Renal pelvis (tissue), 12 donors: Measurements from ENCODE around the gene CD207. TPM values are rescaled to one million over a fixed set of nuclear protein-coding genes. Genes with fewer than 3 reads are reported as not detected.
"Not testable (repeated sequence)": the region's sequence is repeated elsewhere in the genome, so short reads cannot be mapped to it uniquely, and the experiment has no call there.

Experiments used
- DNase-seq: peaks from one replicate; pipeline ENCODE4 v3.0.0-alpha.2; 2013
- long read RNA-seq, 16 experiments: transcript quantifications; one replicate each; lab custom pipeline, GENCODE V29; 2026
- polyA plus RNA-seq, 3 donors: library from polyadenylated mRNA; unstranded; fragments of 120-200 nt; gene quantifications; one replicate each; pipeline ENCODE4 v1.2.1, GENCODE V29; 2013; ENCODE audit not compliant: insufficient read length in 3 of 3

Gene CD207
- polyA plus RNA-seq: not detected
- long read RNA-seq, donor 1: 0 reads
- long read RNA-seq, donor 2: 0 reads
- long read RNA-seq, donor 3: 0 reads
- long read RNA-seq, donor 4: 0 reads
- long read RNA-seq, donor 5: 0 reads
- long read RNA-seq, donor 6: 0 reads
- long read RNA-seq, donor 7: 0 reads
- long read RNA-seq, donor 8: 0 reads
- long read RNA-seq, donor 9: 0 reads
- long read RNA-seq, donor 10: 0 reads
- long read RNA-seq, donor 11: 0 reads
- long read RNA-seq, donor 12, partial matches to known transcripts: 0 of 1 reads
- long read RNA-seq, donor 12, other reads (novel, unspliced or antisense): 0 of 1 reads
- long read RNA-seq, donor 13: 0 reads
- long read RNA-seq, donor 14: 0 reads
- long read RNA-seq, donor 15: 0 reads
- long read RNA-seq, donor 16: 0 reads

DNA sequence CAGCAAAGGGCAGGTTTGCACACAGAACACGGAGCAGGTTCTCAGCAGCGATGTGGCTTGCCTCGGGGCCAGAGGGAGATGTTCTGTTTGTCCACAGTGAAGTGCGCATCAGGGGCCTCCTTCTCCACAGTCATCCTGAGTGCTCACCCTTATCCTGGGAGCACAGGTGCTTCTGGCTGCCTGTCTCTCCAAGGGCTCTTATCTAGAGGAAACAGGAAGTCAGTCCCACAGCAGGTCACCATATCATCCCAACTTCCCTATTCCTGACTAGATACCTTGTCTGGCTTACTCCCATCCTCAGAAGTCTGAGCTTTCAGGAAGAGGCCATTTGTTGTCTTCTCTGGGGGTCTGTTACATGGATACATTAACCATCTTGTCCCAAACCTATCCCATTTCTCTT lies at the start of gene CD207:
Gene CD207, minus strand, starts transcription at position 174 of the 400 bp plus-strand sequence. Its CDS starts 40 bp downstream, at position 134.
- no peak for DNase-seq

DNA sequence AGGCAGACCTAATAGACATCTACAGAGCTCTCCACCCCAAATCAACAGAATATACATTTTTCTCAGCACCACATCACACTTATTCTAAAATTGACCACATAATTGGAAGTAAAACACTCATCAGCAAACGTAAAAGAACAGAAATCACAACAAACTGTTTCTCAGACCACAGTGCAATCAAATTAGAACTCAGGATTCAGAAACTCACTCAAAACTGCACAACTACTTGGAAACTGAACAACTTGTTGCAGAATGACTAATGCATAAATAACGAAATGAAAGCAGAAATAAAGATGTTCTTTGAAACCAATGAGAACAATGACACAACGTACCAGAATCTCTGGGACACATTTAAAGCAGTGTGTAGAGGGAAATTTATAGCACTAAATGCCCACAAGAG lies 42.9 kb upstream of the CD207 start:
- not testable (repeated sequence) for DNase-seq

DNA sequence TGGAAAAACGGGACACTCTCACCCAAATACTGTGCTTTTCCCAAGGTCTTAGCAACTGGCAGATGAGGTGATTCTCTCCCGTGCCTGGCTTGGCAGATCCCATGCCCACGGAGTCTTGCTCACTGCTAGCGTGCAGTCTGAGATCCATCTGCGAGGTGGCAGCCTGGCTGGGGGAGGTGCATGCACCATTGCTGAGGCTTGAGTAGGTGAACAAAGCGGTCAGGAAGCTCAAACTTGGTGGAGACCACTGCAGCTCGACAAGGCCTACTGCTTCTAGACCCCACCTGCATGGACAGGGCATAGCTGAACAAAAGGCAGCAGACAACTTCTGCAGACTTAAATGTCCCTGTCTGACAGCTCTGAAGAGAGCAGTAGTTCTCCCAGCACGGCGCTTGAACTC lies 40.5 kb upstream of the CD207 start:
- DNase-seq: not testable (repeated sequence)

DNA sequence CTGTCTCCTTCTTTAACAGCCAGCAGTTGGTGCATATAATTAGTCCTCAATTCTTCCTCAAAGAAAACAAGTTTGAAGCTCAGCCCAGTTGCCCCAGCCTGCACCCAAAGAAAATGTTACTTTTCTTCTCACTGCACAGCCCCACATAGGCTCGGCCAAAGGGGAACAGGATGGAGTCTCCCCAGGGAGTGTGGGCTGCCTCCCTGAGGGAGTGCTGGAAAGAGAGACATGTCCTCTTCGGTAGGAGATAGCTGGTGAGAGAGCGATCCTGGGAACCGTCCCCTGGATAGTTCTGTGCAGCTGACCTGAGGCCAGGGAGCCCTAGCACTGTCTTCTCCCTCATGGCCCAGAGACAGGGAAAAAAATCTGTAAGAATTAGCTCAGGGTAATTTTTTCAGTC lies 37.9 kb upstream of the CD207 start:
- DNase-seq: no peak

DNA sequence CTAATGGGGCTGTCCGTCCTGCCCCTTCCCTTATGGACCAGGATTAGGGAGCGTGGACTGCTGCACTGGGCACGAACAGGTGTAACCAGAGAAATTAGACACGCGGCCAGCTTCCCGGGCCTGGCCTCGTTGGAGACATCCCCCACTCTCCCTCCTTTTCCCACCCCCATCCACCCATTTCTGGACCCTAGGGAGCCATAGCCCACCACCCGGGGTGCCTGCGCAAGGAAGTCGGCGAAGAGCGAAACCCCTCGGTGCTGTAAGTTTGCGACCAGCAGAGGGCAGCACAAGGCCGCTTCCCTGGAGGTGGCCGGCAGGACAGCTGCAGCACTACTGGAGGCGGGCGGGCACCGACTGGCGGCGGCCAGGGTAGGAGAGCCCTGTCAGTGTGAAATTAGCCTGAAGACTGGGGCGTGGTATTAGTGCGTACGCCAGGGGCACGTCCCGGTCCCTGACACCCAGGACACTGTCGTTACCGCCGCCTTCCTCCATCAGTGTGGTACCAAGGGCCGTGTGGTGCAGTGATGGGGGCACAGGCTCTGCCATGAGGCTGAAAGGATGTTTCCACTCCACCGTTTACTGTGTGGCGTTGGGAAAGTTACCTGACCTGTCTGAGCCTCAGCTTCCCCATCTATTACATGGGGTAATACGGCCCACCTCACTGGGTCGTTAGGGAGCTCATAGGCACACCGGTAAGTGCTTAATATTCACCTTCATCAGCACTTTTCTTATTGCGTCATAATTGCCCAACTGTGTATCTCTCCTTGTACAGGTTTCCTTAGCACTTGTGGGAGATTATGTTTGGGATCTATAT lies 36.0 kb upstream of the CD207 start:
- DNase-seq: peak; percentile 75

DNA sequence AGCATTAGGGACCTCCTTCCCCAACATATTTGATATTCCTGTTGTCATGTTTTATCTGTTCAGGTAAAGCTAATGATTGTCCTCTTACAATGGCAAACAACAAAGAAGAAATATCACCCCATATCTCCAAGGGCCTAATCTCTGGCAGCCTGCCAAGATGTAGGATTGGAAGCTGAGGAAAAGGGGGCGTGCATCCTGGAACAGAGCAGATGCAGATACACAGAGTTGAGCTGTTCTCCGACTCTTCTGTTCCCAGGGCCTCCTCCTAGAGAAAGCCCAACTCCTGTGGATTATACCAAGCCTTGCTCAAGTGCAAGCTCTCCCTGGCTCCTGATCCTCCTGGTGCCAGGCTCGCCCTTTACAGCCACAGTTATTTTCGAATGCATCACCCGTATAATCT lies 35.2 kb upstream of the CD207 start:
- no peak for DNase-seq

DNA sequence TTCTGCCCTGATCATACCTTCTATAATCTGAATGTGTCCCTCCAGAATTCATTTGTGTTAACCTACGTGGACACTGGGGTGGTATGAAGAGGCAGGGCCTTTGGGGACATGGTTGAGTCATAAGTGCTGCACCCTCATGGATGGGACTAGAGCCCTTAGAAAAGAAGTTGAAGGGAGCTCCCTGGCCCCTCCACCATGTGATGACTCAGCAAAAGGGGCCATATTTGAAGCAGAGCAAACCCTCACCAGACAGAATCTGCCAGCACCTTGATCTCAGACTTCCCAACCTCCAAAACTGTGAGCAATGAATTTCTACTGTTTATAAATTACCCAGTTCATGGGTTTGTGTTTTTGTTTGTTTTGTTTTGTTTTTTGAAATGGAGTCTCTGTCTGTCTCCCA lies 33.4 kb upstream of the CD207 start:
- DNase-seq: no peak

DNA sequence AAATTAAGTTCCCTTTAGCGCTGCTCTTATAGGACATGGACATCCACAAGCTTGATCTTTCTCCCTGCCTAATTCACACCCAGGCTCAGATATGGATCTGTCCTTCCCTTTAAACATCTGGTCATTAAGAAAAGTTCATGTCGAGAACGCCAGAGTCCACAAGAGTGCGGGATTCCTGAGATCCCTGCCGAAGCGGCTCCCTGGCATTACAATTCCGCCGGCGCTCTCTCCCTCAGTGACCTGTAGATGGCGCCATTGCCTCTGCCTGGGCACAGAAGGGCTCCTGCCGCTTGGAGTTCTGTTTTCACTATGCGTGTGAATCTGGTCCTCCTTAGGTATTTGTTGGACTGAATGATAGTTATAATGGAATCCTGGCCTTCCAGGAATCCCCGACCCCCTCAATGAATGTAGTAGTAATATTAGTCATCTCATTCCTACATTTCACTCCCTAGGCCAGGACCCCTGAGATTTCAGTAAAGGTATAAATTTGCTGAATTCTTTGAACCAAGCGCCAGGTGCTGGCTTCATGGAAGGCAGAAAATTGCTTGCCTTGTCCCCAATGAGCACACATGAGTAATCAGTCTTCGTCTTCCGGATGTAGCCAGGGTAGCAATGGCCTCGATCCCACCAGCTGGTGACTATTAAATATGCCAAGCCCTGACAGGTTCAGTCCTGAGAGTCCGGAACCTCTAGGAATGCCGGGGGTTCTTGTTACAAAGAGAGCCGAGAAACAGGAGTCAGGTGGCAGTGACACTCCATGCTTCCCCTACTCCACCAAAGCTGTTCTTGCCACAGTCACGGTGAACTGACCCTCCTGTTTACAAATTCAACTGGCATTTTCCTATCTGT lies 26.4 kb upstream of the CD207 start:
- DNase-seq: peak; percentile 79

DNA sequence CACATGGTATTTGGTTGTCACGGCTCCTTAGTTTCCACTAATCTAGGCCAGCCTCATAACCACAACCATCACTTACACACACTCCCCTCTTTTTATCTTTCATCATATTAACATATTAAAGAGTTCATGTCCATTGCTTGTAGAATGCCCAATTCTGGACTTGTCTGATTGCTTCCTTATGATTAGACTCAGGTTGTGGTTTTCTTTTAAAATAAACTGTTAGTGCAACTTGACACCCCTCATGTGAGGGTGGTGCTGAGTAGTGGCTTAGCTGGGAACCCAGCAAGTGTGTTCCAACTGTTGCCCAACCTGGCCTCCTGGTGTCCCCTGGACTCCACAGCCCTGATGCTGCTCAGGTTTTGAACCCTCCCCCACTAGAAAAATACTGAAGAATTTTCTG lies 20.1 kb upstream of the CD207 start:
- no peak for DNase-seq

DNA sequence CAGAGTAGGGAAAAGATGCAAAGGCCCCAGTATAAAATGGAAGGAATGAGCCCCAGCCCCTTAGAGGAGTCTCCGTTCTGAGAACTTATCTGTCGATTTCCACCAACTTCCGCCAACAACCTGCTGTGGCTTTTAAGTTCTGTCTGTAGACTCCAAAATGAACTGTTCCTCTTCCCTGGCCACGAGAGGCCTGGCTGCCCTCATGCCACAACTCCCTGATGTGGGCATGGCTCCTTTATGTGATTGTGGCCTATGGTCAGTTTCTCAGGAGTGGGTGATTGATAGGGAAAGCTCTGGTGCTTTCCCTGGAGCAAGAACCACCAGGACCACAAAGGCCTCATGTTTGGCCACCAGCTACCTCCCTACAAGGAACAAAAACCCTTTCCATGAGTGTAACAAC lies 18.8 kb upstream of the CD207 start:
- DNase-seq: no peak

DNA sequence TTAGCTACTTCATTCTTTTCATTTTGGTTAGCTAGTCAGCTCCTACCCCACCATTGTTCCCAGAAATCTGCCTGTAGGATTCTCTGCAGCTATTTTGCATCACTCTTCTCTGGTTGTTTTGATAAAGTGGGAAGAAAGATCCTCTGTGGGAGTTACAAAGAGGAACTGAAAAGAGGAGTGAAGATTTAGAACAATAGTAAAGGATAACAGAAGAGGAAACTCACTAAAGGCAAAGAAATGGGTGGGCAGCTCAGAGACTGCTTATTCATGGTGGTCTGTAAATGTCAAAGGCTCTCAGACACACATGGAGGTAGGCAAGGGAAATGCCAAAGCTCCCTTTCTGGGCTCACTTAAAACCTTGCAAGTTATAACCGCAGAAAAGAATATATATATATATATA lies 17.2 kb upstream of the CD207 start:
- DNase-seq: no peak

DNA sequence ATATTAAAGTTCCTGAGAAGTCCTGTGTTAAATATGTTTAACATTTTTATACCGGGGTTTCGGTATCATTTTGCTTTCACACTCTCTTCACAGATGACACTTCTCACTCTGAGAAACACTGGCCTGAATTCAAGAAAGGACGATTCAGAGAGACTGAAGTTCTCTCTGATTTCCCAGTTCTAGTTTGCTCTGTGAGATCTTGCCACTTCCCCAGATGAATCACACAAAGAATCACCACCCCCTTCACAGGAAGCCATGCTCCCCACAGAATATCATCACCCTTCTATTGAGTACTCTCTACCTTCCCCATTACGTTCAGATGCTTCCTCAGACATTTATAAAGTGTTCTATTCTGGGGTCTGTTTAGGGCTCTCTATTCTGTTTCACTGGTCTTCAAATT lies 16.1 kb upstream of the CD207 start:
- DNase-seq: no peak

DNA sequence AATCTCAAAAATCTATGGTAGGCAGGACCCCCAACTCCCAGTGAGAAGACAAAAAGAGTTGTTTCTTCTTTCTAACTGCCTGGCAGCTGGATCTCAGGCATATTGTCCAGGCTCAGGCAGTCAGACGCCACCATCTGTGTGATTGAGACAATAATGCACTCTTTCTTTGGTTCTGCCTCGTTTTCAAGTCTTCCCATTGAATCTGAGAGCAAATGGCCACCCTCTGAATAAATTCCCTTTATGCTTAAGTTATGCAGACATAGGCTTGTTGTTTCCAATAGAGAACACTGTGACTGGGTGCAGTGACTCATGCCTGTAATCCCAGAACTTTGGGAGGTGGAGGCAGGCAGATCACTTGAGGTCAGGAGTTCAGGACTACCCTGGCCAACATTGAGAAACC lies 15.3 kb upstream of the CD207 start:
- no peak for DNase-seq

DNA sequence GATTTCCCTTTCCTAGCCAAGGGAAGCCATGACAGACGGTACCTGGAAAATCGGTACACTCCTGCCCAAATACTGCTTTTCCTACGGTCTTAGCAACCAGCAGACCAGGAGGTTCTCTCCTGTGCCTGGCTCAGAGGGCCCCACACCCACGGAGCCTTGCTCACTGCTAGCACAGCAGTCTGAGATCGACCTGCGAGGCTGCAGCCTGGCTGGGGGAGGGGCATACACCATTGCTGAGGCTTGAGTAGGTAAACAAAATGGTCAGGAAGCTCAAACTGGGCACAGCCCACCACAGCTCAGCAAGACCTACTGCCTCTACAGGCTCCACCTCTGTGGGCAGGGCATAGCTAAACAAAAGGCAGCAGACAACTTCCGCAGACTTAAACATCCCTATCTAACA lies 6.8 kb upstream of the CD207 start:
- DNase-seq: no peak

DNA sequence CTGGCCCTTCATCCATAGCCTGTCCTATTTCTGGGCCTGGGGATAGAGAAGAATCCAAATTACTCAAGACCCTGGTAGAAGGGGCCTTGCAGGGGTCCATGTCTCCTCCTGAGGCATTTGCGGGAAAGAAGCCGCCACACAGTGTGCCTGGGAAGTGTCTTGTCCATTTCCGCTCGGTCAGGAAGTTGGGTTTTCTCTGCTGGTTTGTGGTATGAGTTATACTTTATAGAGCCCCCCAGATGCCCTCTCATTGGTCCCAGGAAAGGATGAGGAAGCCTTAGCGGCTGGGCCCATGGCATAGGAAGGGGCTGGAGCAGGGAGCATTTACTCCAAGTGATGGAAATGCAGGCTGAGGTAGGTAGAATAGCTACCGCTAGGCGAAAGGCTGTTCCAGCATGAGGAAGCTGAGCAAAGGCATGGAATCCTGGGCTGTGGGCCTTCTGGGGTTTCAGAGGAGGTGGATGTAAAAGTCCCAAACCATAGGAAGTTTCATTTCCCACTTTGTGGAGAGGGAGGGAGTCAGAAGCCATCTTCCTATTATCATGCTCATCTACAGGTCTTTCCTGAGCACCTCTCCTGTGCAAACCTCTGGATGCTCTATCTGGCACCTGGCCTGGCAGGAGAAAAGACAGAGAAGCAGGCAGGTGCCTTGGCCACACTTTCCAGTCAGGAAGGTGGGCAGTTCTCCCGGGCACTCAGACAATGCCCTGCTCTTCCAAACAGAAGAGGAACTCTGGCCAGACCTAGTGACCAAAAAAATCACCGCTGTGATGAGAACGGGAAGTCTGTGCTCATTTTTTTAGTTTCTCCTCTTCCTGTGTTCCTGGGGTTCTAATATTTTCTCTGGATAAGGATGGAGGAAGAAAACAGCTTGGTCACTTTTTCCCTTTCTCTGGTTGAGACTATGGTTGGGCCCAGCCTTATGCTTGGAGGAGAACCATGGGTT lies 2.6 kb upstream of the CD207 start:
- DNase-seq: no peak

DNA sequence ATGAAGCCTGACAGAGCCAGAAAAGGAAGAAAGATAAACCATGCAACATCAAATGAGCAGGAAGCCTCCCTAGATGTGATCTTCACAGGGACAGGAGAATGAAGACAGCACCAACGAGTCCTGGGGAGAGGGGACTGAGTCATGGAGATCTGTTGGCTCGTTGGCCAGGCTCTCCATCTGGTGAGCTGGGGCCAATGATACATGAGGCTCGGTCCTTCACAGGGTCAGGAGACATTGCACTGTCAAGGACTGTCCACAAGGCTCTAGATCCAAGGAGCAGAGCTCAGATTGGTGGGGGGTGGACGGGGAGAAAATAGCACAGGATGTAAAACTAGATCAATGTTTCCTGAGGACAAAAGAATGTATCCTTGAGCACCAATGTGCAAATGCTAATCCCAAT lies 735 bp downstream of the CD207 start:
- no peak for DNase-seq

DNA sequence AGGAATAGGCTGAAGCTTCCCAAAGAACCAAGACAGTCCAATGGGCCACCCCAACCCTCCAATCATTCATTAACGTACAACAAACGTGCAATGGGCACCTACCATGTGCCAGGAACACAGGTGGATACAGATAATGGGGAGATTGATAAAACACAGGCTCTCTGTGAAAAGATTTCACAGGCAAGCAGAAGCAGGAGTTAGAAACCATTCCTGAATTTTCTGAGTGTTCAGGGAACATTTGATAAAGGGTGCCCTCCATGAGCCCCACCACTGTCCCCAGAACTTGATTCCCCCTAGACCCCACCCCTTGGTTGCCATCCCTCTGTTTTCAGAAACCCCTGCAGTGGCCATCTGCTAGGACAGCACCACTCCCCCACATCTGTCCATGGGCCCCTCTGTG lies 1.5 kb downstream of the CD207 start:
- no peak for DNase-seq

DNA sequence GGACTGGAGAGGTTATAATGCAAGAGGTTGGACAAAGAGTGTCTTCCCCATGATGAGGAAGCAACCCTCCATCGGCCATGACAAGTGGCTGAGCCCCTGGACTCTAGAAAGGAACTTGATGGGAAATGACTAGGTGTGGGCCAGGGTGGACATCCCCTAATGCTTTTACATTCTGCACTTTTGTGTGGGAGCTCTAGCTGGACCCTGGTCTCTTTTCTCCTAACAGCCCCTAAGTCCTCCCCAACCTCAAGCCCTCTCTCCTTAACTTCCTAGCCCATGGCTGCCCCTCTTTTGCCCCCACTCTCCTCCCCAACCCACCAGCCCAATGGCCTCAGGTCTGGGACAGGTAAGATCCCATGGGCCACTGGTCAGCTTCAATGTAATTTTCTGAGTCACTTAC lies 2.4 kb downstream of the CD207 start:
- DNase-seq: no peak

DNA sequence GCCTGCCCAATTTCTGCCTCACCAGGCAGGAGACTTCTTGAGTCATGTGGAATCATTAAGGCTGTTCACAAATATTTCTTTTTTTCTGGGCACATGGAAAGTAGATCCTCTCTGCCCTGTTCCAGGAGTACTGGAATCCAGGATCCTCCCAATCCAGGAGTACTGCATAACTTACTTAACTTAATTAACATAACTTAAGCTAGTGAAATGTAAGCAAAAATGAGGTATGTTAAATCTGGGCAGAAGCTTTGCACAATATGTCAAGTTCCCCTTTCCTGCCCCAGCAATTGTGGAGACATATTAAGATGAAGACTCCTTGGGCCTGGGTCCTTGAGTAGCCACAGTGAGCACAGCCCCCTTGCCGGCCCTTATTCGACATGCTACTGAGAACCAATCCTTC lies 3.2 kb downstream of the CD207 start:
- no peak for DNase-seq

DNA sequence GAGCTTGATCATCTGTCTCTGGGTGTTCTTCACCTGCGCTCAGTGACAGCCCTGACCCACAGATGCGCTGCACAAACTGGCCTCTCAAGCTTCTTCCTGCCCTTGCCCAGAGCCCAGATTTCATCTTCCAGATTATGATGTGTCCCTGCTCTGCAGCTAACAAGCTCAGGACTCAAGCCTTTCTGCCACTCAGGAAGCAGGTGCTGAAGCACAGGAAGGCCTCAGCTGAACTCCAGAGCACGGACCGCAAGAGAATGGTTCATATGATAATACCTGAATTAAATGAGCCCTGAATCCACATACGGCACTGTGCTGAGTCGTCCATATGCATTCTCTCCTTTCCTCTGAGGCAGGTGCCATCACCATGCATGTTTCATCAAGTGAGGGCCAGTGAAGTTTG lies 3.8 kb downstream of the CD207 start:
- no peak for DNase-seq

DNA sequence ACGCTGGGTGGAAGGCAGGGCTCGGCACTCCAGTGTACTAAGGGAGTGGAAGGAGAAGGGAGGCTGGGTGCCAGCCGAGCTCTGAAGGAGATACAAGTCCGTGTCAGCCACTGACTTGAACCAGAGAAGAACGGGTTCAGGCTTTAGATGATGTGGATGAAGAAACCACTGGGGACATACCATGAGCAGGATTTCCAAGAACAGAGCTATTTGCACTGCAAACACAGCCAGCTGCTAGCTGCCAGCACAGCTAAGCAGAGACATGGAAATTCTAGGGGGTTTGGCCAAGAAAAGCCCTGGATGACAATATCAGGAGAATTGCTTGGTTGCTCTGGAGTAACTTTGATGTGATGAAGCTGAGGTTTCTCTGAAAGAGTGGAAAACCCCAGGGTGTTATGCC lies 5.2 kb downstream of the CD207 start:
- DNase-seq: no peak
